Esophagus squamous epithelium (tissue), 4 donors: ENCODE measurements around the gene ZP2.

Experiments
- CTCF ChIP-seq, 6 experiments: fragments of 450-650 bp in 4 of 6; fragments of 200-600 bp in 2 of 6; sonication (generic) in 2 of 6; IDR thresholded peaks; one replicate each; pipeline ENCODE4 v1.5.1; 2016 to 2019; ENCODE audit warnings: antibody characterized with exemption in 6 of 6, mild to moderate bottlenecking in 4 of 6, moderate library complexity in 4 of 6
- POLR2A ChIP-seq, 4 donors: fragments of 450-650 bp; IDR thresholded peaks; one replicate each; pipeline ENCODE4 v1.6.1; 2017; ENCODE audit warnings: antibody characterized with exemption in 4 of 4, mild to moderate bottlenecking in 4 of 4, moderate library complexity in 3 of 4

GRCh38 chr16:21250072-21250923 is 38.9 kb upstream of the ZP2 start:
- TF ChIP-seq CTCF (IDR thresholded peaks at IDR 0.05), result no peak
- TF ChIP-seq POLR2A (IDR thresholded peaks at IDR 0.05), result no peak
